KG1 (cell line): Measurements from ENCODE around the gene GRN.
"Not testable (repeated sequence)": the region's sequence is repeated elsewhere in the genome, so short reads cannot be mapped to it uniquely, and the experiment has no call there.

Experiments used
- DNase-seq: peaks from one replicate; lab custom pipeline; 2025; lab: John Stamatoyannopoulos, UW

The GRN gene

GRCh38 chr17:44361292-44362260 lies 16.5 kb downstream of the GRN start:
- DNase-seq: no peak

GRCh38 chr17:44362459-44362948 lies 17.4 kb downstream of the GRN start:
- DNase-seq: no peak

- no peak for DNase-seq
Measured at GRCh38 chr17:44362949-44363612, 18.0 kb downstream of the GRN start.

GRCh38 chr17:44363613-44364159 lies 18.6 kb downstream of the GRN start, which contains the start of gene FAM171A2:
Gene FAM171A2 (minus strand): TSS chr17:44363853. CDS start chr17:44363714, 139 bp downstream.
- DNase-seq: peak; percentile 58

GRCh38 chr17:44365051-44365450 lies 19.9 kb downstream of the GRN start:
- not testable (repeated sequence) for DNase-seq

- no peak for DNase-seq
Measured at GRCh38 chr17:44367231-44367979, 22.3 kb downstream of the GRN start.

- DNase-seq: not testable (repeated sequence)
Measured at GRCh38 chr17:44368391-44369243, 23.5 kb downstream of the GRN start.

GRCh38 chr17:44369414-44370023 lies 24.4 kb downstream of the GRN start:
- DNase-seq: not testable (repeated sequence)

- DNase-seq: no peak
Measured at GRCh38 chr17:44372036-44372435, 26.9 kb downstream of the GRN start.

GRCh38 chr17:44374306-44375195 lies 29.4 kb downstream of the GRN start:
- no peak for DNase-seq

- DNase-seq: no peak
Measured at GRCh38 chr17:44375196-44376017, 30.3 kb downstream of the GRN start.

GRCh38 chr17:44376124-44376523 lies 31.0 kb downstream of the GRN start:
- DNase-seq: no peak

GRCh38 chr17:44376779-44377178 lies 31.7 kb downstream of the GRN start:
- no peak for DNase-seq

GRCh38 chr17:44378171-44378705 lies 33.1 kb downstream of the GRN start:
- DNase-seq: no peak

GRCh38 chr17:44379887-44380286 lies 34.8 kb downstream of the GRN start:
- DNase-seq: no peak

- DNase-seq: no peak
Measured at GRCh38 chr17:44380767-44381166, 35.7 kb downstream of the GRN start.

- no peak for DNase-seq
Measured at GRCh38 chr17:44381810-44382305, 36.8 kb downstream of the GRN start.

- DNase-seq: no peak
Measured at GRCh38 chr17:44382917-44383316, 37.8 kb downstream of the GRN start.
